ENCODE measurements around the gene FAM9C.

DNA sequence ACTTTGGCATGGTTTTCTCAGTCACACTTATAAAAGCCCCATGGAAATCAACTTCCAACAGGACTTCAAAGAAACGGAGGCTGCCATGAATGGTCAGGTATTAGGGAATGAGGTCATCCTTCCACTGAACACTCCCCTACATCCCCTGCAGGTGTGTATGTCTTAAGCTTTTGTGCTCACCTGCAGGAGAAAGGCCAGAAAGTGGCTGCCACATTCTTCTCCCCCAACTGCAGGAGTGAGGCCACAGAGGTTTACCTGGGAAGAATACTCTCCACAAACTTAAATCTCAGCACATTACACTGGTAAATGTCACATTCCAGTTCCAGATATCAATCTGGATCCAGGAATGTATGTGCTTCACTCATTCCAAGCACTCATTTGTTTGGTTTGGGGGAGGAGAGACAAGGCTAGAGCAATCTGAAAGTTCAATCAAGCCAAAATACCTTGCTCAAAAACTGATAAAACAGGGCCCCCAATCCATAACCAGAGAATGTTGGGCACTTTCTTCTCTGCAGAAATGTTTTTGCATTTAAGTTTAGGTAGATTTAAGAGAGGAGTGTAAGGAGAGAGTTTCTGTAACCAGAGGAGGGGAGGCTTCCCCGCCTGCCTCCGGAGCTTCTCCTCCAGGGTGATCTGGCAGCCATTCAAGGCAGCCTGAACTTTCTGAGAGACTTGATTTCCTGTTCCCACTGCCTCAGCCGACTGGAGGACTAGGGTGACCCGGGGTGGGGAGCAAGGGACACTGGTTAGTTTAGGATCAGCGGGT is 15.4 kb downstream of the FAM9C start:
- no peak for TF ChIP-seq CTCF (IDR thresholded peaks at IDR 0.05)
- TF ChIP-seq POLR2A (IDR thresholded peaks at IDR 0.05), result no peak

Data from prostate gland (tissue), 2 donors.